ENCODE measurements around the gene ABHD17C. TPM values are rescaled to one million over a fixed set of nuclear protein-coding genes. Genes with fewer than 3 reads are reported as not detected.

ABHD17C gene
- total and polyA plus RNA-seq, 12 donors = 1.9 to 9.9 (median 5.3) TPM

- WGBS, 4 donors = 61 to 74% (median 67%) methylated on average over 2 of the region's 2 CpGs
- intact Hi-C loops (cut with DNase I) = no loop called here
- Histone ChIP-seq H3K27ac (no peak overlapping the region), H3K9me3 (replicated peaks in 1 of 3) (no peaks in the 10 kb centered on the region), H3K27me3 (no peaks in the 10 kb centered on the region), H3K36me3 (replicated peaks in 1 of 2) (no peaks in the 10 kb centered on the region), H3K4me1 (replicated peaks in 1 of 2) (no peaks in the 10 kb centered on the region), H3K4me3 (no peak overlapping the region)
- TF ChIP-seq POLR2A (IDR thresholded peaks at IDR 0.05) = no peak
- TF ChIP-seq CTCF (IDR thresholded peaks at IDR 0.05) = no peak
- no peak for DNase-seq
Measured at GRCh38 chr15:80669663-80670273, 25.3 kb upstream of the ABHD17C start.

- Histone ChIP-seq H3K27ac (no peak overlapping the region), H3K9me3 (replicated peaks in 1 of 3) (no peaks in the 10 kb centered on the region), H3K27me3 (no peaks in the 10 kb centered on the region), H3K4me3 (no peak overlapping the region), H3K36me3 (replicated peaks in 1 of 2) (no peaks in the 10 kb centered on the region), H3K4me1 (replicated peaks in 1 of 2) (no peaks in the 10 kb centered on the region)
- DNase-seq = no peak
- TF ChIP-seq CTCF (IDR thresholded peaks at IDR 0.05) (no peak), POLR2A (IDR thresholded peaks at IDR 0.05) (no peak)
- intact Hi-C loops (cut with DNase I) = no loop called here
- 77 to 84% (median 81%) methylated on average over 6 of the region's 6 CpGs for WGBS, 4 donors
Measured at GRCh38 chr15:80673561-80674244, 21.4 kb upstream of the ABHD17C start.

GRCh38 chr15:80674245-80674614 lies 20.9 kb upstream of the ABHD17C start:
- TF ChIP-seq POLR2A (IDR thresholded peaks at IDR 0.05) (no peak), CTCF (IDR thresholded peaks at IDR 0.05) (no peak)
- intact Hi-C loops (cut with DNase I) = no loop called here
- DNase-seq = no peak
- H3K4me3 ChIP-seq = no peak overlapping the region
- H3K27ac ChIP-seq = no peak overlapping the region
- no peaks in the 10 kb centered on the region for H3K9me3 ChIP-seq (replicated peaks in 1 of 3)
- no peaks in the 10 kb centered on the region for H3K4me1 ChIP-seq (replicated peaks in 1 of 2)
- H3K36me3 ChIP-seq (replicated peaks in 1 of 2) = no peaks in the 10 kb centered on the region
- no peaks in the 10 kb centered on the region for H3K27me3 ChIP-seq

GRCh38 chr15:80677041-80677440 lies 18.1 kb upstream of the ABHD17C start:
- Histone ChIP-seq H3K27ac (no peak overlapping the region), H3K36me3 (replicated peaks in 1 of 2) (no peaks in the 10 kb centered on the region), H3K4me1 (replicated peaks in 1 of 2) (no peaks in the 10 kb centered on the region), H3K4me3 (no peak overlapping the region), H3K9me3 (replicated peaks in 1 of 3) (no peaks in the 10 kb centered on the region), H3K27me3 (peaks cover 4% of the 10 kb centered on the region)
- TF ChIP-seq POLR2A (IDR thresholded peaks at IDR 0.05) = no peak
- no peak for TF ChIP-seq CTCF (IDR thresholded peaks at IDR 0.05)
- DNase-seq = no peak
- 86 to 94% (median 90%) methylated on average over 2 of the region's 2 CpGs for WGBS, 4 donors
- intact Hi-C loops (cut with DNase I) = no loop called here

Measured in adrenal gland (tissue), 12 donors.